HG03060 (cell line): ENCODE data around the gene ERC2.
"Not testable (repeated sequence)": the region's sequence is repeated elsewhere in the genome, so short reads cannot be mapped to it uniquely, and the experiment has no call there.

ENCODE experiments used
- ATAC-seq: cut with Tn5 transposase; IDR thresholded peaks from one replicate; pipeline ENCODE4 v1.9.1; 2021; ENCODE audit warnings: low read depth, moderate number of reproducible peaks; ENCODE audit not compliant: unreplicated experiment

ERC2 gene

DNA sequence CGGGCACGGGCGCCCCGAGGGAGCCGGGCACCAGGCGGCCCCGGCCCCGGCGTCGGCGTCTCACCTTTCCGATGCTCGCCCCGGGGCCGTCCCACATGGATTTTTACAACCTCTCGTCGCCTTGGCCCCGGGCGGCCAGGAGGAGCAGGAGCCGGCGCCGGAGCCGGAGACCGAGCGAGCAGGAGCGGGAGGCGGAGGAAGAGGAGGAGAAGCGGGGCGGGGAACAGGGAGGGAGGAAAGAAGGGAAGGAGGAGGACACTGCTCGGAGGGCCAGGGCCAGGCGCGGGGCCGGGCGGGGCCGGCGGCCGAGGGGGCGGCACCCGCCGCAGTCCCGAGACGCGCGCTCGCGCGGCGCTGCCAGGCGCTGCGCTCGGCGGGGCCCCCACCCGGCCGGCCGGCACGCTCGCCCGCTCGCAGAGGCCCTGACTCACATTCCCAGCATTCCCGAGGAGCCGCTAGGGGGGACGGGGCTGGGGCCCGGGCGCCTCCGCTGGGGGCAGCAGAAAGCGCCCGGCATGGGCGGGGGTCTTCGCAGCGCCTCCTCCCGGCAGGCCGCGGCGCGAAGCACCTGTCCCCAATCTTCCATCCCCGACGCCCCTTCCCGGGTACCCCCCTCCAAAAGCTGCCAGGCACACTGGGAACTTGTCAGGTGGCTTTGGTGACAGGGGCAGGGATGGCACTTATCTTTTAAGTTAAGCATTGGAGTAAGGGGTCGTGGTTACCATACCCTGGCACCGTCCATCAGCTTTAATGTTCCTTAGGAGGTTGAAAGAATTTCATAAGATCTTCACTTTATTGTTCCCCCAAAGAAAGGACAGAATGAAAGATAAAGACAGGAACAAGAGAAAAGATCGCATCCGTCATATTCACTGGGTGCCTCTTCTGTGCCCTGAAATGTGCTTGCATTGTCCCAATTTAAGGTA, at the start of gene ERC2:
ERC2 (minus strand) TSS at position 284 of the 923 bp plus-strand sequence.
- no peak for ATAC-seq

- no peak for ATAC-seq
Measured at GRCh38 chr3:56502738-56503137, 34.5 kb upstream of the ERC2 start.

DNA sequence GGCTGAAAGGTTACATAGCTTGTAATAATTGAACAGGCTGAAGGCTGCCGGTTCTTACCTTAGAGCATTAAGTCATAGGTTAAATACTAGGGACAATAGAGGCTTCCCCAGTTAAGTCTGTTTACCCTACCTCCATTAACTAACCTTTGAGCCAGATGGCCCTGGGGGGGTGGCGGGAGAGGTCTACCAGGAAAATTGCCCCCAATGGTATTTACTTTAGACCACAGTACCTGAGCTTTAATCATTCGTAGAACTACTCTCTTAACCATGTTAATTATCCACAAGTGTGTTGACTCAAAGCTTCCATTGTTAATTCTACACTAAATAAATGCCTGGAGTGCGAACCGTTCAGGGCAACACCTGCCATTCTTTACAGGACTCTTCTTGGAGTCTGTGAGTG, 28.1 kb upstream of the ERC2 start:
- ATAC-seq, result not testable (repeated sequence)

DNA sequence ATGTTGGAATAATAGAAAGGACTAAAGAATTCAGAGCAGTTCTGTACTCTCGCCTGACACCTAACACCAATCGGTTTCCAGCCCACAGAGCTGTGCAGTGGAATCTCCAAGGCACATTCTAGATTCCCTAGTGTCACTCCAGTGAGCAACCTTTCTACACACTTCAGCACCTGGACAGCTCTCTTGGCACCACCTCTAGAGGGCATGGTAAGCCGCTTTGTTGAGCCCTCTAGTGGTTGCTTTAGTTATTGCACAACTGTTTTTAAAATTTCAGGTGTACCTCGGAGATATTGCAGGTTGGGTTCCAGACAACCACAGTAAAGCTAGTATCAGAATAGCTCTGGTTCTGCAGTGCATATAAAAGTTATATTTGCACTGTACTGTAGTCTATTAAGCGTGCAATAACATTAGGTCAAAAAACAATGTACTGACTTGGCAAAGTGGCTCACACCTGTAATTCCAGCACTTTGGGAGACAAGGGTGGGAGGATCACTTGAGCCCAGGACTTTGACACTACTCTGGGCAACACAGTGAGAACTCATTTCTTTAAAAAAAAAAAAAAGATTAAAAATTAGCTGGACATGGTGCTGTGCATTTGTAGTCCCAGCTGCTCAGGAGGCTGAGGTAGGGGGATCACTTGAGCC, 26.5 kb upstream of the ERC2 start:
- ATAC-seq, result no peak

DNA sequence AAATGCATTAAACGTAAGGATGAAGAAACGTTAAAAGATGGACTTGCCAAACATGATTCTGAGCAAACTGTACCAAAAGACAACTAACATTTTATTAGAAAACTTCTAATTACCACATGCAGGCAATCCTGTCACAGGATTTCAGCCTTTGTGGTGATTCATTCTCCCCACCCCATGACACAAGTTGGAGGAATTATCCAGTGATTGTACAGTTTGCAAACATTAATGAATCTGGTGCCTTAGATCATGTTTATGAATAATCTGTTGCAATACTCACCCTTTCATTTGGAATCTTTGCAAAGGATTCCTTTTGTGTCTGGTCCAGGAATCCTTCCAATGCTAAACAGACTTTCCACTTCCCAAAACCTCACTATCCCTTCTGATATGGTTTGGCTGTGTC, 23.3 kb upstream of the ERC2 start:
- no peak for ATAC-seq

DNA sequence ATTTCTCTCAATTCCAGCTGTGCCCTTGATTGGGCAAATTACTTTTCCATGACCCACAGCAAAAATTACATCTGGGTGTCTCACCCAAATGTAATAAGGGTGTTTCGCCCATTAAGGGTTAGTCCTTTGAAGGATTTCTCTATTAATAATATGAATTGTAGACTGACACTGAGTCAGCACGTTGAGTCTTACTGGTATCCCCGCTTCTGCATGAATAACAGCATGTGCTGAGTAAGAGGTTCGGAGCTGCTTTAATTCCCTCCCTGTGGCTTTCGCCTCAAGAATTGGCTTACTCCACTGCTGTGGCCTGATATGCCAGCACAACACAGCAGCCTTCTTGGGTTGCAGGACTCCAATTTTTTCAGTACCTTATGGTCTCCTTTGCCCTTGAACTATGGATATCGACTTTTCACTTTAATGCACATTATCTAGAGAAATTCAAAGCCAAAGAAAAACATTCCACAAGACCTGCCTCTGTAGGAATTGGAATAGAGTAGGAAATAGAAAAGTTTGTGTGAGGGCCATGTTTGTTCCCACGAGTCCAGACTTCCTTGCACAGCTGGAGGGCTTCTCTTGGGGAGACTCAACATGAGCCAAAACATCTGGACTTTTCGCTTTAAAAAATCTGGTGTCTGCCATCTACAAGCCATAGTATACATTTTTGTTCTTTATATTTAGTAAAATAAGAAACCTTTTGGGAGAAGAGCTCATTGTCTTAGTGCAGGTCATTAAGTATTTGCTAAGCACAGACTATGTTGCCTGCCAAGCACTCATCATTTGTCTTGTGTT, 20.7 kb upstream of the ERC2 start:
- ATAC-seq, result no peak

DNA sequence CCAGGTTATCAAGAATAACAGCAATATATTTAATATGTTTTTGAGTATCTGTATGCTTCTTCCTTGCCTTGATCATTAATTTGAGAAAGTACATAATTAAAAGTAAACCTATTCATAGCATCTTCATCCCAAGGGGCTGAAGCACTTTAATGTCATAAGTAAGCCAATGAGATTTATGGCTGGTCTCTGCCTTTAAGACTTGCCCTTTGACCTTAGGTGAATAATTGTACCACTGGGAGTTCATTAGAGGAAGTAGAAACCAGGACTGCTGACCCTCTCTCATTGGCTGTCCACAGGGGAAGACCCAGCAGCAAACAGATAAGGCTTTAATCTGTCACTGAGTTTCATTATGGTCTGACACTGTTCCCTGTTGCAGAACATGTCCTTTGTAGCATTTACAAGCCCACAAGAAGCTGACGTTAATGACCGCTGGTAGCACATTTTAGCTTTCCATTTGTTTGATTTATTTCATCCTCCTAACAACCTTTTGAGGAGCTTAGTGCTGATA, 16.3 kb upstream of the ERC2 start:
- no peak for ATAC-seq

DNA sequence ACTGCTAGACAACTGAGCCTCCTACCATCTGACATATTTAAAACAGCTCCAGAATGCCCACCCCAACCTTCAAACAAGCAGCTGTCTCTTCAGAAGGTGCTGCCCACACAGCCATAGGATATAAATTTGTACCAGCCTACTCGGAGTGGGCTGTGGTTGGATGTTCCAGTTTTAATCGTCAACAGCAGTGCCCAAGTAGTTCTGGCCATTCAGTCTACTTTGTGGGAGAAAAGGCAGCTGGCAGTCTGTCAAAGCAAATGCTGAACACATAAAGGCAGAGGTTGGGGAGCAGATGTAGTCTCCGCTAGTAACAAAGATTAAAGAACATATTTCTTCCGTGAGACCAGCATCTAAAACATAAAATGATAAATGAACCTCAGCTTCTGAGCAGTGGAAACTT, 15.9 kb upstream of the ERC2 start:
- no peak for ATAC-seq

DNA sequence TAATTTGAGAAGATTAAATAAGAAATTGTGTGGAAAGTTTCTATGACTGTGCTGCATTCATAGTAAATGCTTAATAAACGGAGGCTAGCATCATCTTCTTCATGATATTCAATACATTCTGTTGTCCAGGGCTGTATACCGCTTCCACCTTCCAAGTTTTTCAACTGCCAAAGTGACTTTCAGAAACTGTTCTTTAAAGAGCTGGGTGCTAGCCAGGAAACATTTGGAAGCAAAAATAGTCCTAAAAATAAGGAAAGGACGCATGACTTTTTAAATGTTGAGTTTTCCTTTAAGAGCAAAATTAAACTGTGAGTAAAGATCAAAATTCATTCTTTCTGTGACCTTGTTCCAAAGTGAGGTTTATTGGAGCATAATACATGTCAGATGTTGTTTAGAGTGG, 9.4 kb upstream of the ERC2 start:
- no peak for ATAC-seq

DNA sequence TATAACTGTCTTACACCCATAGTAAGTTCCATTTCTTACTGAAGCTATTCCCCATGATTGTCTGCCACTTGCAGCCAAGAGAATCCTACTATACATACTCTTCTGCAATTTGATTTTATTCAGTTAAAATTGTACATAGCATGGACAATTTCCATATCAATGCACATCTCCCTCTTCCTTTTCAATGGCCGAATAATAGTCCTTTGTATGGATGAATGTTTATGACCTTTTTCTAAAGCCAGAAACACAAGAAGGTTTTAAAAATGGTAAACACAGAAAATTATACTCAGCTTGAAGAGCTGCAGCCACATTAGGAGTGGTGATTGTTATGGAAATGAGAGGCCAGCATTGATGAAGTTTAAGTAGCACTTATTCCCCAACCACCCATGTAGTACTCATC, 8.5 kb upstream of the ERC2 start:
- no peak for ATAC-seq

DNA sequence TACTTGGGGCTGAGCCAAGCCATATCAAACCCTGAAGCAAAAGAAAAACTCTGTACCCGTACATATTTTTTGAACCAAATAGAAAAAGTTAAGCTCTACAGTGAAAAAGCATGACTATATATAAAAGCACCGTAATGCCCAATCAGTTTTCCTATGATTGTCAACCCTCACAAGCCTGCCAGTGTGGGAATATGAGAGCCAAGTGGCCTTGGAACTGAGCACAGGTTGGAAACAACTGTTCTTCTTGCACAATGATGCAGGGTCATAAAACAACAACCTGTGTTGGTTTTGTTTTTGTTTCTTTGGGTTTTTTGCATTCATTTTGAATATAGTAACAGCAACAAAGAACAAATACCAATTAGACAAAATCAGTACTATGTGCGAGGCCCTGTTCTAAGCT, 3.5 kb upstream of the ERC2 start:
- no peak for ATAC-seq

GRCh38 chr3:56469141-56469540, 874 bp upstream of the ERC2 start:
- ATAC-seq, result no peak

DNA sequence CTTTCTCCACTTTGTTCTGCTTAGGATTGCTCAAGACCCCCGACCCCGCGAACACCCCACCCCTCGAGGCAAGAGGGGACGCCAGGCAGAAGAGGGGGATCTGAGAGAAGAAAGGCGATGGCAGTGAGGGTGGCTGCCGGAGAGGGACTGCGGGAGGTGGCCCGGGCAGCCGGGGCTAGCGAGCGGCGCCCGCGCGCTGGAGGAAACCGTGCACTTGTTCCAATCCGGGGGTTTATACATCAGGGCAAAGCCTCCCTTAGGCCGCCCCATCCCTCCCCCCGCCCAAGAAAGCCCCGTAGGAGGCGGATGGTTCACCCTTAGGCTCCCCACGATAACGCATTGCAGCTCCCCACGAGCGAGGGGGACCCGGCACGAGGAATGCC, 475 bp downstream of the ERC2 start:
- ATAC-seq, result no peak

DNA sequence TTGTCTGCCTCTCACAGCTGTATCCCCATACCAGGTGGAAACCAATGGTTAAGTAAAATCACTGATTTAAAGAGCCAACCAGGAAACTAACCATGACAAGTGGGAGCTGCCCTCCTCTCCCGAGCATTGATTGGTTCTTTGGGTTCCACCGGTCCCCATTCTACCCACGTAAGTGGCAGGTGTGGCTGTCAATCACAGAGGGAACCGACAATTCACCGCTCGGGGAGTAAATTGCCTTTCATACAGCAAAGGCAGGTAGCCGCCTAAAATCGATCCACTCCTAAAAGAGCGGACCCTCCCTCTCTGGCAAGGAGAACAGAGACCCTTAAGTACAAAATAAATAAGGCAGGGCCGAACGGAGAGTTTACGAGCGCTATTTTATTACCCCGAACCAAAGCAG, 1.2 kb downstream of the ERC2 start:
- no peak for ATAC-seq

DNA sequence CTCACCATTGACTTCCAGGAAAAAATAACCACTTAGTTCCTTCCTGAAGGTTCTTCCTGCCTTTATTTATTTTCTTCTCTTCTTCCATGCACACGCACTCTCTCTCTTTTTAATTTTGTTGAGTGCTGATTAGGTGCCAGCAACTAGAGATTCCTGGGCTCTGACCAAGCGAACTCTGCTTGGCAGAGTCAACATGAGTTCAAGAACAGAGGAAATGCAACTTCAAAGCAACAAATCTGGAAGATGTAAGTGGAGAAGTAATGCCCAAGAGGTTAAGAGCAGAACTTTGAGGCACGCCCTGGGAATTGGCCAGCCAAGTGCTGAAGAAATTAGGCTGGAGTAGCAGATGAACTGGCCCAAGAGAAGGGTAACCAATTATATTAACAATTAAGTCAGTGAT, 8.5 kb downstream of the ERC2 start:
- no peak for ATAC-seq

- ATAC-seq, result no peak
Measured at GRCh38 chr3:56459104-56459496, 9.2 kb downstream of the ERC2 start.

DNA sequence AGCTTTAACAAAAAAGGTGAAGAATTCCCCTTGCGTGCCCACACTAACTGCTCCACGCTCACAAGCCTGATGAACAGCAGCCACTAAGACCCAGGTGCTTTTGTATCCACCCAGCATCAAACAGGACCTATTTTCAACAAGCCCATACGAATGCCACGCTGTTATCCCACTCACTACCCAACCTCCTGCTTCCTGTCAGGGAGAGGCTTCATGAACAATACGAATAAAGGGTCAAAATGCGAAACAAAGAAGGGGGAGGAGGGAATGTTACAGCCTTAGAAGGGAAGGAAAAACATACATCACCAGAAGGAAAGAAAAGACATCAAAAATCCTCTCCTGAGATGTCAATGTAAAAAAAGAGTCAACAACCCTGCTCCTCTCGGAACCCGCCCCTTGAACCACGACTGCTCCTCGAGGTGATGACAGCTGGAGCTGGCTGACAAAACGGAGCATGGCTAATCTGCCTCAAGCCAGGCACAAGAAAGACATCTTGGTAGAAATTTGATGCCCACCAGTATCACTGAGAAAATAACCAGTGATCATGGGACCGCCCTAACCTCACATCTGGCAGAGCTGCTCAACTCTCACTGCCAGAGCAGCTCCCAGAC, 9.7 kb downstream of the ERC2 start:
- ATAC-seq, result no peak

GRCh38 chr3:56456117-56456516, 12.2 kb downstream of the ERC2 start:
- ATAC-seq, result no peak

DNA sequence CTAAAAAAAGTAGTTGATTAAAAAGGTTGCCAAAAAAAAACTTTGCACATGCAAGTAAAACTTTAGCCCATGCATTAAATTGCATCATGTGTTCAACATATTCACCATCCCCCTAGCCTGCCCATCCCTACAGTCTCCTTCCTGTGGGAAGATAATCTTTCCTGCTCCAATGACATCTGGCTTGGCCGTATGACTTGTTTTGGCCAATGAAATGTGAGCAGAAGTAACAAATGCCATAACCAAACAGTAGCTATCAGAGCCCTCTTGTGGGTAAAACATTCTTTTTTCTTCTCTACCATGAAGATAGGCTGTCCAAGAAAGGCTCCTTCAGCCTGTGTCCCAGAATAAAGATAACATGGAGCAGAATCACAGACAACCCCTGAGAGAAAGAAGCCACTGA, 15.3 kb downstream of the ERC2 start:
- no peak for ATAC-seq

- ATAC-seq, result no peak
Measured at GRCh38 chr3:56452085-56452484, 16.2 kb downstream of the ERC2 start.

- no peak for ATAC-seq
Measured at GRCh38 chr3:56443372-56443771, 24.9 kb downstream of the ERC2 start.
